Muscle of back (tissue), 11 donors: ENCODE measurements around the gene CACNG7. TPM values are rescaled to one million over a fixed set of nuclear protein-coding genes. Genes with fewer than 3 reads are reported as not detected.

Experiments used
- DNase-seq, 3 donors: peaks; one replicate each; pipeline versions ENCODE4 v3.0.0 to v3.0.0-alpha.2; 2013
- polyA plus RNA-seq, 10 donors: library from polyadenylated mRNA; unstranded; fragments of 120-200 nt; gene quantifications; one replicate each; pipeline ENCODE4 v1.2.1, GENCODE V29; 2013; ENCODE audit not compliant: insufficient read length in 10 of 10

The CACNG7 gene
- polyA plus RNA-seq, 10 donors, result 0.10 to 1.3 (median 0.20) TPM; not detected in 3

DNA sequence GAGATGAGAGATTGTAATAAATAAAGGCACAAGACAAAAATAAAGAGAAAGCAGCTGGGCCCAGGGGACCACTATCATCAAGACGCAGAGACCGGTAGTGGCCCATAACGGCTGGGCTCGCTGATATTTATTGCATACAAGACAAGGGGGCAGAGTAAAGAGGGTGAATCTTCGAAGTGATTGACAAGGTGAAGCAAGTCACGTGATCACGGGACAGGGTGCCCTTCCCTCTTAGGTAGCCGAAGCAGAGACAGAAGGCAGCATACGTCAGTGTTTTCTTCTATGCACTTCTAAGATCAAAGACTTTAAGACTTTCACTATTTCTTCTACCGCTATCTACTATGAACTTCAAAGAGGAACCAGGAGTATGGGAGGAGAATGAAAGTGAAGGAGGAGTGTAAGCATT, 31.7 kb upstream of the CACNG7 start:
- DNase-seq, result no peak

DNA sequence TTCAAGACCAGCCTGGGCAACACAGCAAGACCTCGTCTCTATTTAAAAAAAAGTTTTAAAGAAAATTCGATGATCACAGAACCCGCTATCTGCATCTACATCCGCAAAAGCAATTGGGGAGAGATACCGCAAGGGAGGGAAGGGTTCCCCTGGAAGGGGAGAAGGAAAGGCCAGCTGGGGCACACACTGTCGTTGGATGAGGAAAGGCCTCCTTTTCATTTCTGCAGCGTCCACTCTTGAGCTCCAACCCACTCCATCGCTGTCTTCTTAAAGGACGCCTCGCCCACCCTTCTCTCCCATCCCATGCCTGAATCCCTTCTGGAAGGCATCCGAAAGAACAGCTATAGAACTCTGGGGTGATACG, 30.3 kb upstream of the CACNG7 start:
- DNase-seq, result no peak

DNA sequence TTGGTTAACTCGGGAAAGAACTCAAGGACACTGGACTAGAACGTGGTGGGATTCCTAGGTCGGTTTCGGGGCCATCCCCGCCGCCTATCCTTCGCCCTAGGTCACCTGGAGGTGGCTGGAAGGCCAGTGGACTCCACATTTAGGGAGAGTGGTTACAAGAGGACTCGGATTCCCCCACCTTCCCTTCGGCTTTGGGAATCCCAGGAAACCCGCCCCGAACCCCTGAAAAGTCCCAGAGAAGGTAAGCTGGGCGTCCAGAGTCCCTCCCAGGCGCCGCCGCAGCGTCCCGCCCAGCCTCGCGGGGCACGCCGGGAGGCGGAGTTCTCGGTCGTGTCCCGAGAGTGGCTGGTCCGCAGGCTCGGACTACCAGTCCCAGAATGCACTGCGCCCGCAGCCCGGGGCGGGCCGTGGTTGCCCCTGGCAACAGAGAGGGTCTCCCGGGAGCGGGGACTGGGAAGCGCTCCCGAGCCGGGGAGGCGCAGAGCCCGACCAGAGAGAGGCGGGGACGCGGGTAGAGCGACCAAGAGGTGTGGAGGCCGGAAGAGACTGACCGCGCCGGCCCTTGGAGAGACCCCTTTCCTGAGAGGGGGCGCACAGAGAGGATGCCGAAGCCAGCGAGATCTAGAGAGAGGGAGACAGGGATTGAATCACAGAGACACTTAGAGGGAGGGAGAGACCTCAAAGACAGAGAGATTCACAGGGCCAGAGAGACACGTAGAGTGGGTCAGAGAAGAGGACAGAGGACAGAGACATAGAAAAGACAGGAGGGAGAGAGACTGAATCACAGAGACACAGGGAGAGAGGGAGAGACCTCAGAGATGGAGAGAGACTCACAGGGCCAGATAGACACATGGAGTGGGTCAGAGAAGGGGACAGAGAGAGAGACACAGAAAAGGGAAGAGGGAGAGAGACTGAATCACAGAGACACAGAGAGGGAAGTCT, 29.7 kb upstream of the CACNG7 start:
- DNase-seq, result peak; percentile 94 to 98 (median 97)

DNA sequence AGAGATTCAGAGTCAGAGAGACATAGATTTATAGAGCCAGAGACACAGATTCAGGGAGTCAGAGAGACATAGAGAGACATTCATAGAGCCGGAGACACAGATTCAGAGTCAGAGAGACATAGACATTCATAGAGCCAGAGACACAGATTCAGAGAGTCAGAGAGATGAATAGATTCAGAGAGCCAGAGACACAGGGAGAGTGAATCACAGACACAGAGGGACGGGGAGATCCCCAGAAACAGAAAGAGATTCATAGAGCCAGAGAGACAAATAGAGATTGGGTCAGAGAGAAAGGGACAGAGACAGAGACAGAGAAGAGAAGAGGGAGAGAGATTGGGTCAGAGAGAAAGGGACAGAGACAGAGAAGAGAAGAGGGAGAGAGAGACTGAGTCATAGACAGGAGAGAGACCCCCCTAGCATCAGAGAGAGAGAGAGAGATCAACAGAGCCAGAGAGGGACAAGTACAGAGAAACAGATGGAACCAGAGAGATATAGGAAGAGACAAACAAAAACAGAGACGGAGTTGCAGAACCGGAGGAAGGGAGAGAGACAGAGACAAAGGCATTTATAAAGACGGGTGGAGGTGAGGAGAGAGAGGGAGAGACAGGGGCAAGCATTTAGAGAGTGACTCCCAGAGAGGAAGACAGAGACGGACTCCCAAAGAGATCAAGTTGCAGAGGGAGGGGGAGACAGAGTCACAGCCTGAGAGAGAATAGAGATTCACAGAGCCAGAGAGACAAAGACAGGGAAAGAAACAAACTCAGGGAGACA, 28.2 kb upstream of the CACNG7 start:
- no peak for DNase-seq

DNA sequence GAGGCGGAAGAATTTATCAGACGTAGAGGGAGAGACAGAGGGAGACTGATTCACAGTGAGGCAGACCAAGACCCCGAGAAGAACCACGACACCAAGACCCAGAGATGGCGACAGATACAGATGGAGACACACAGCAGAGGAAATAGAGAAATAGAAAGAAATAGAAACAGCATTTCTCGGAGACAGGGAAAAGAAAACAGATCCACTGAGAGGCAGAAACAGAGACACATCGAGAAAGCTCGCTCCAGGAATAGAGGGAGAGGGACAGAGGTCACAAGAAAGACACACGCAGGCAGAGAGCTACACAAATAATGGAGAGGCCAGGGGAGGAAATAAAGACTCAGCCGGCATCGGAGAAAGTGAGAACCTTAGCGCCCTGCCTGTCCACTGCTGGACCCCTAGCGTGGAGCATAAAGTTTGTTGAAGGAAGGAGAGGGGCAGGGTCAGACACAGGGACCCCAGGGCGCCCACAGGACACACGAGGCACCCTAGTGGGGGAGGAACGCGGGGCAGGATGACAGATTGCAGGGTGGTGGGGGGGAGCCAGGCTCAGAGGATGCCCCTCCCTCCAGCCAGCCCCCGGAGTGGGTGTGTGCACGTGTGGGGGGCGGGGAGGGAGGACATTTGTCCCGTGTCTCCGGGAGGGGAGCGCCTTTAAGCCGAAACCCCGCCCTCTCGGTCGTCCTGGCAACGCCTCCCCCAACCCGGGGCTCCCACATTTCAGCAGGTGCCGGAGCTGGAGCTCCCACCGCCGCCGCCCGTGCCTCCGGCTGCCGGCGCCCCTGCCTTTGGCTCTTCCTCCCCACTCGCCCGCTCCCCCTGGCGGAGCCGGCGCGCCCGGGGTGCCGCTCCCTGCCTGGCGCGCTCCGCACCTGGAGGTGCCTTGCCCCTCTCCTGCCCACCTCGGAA, 27.3 kb upstream of the CACNG7 start, which contains the start of gene PRKCG:
PRKCG (plus strand) TSS at position 716 of the 909 bp plus-strand sequence. CDS start 298 bp downstream, outside the sequence.
- peak in 1 of 3 donors; percentile 62 for DNase-seq

DNA sequence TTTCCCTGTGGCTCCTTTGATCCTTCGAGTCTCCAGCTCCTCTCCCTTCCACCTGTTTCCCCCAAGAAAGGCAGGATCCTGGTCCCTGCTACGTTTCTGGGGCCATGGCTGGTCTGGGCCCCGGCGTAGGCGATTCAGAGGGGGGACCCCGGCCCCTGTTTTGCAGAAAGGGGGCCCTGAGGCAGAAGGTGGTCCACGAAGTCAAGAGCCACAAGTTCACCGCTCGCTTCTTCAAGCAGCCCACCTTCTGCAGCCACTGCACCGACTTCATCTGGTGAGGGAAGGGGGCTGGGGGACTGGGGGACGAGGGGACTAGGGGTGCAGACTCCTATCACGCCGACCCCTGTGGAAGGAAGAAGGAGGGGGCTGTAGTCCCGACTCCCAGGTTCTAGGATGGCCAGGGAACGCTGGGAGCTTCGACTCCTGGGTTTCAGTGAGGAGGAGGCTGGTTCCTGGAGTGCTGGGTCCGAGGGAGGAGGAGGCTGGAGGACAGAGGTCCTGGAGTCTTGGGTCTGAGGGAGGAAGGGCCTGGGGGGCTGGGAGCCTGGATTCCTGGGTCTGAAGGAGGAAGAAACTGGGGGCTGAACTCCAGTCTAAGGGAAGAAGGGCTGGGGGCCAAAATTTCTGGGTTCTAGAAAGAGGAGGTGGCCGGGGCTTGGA, 26.6 kb upstream of the CACNG7 start:
- DNase-seq, result no peak

DNA sequence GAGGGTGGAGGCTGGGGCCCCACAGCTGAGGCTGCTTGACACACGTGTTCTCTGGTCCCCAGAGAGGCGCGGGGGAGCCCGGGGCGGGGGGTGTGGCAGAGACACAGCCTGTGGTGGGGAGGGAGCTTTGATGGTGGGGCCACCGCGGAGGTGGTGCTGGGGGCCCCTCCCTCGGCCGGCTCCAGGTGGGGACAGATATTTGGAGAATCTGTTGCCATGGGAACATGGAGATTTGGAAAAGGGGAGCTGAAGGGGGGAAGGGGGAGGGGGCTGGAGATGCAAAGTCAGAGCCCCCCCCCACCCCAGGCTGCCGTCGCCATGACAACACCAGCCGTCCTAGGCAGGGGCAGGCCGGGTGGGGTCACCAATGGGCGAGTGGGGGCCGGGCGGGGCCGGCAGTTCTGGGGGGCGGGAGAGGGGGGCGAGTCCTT, 25.8 kb upstream of the CACNG7 start:
- DNase-seq, result no peak

DNA sequence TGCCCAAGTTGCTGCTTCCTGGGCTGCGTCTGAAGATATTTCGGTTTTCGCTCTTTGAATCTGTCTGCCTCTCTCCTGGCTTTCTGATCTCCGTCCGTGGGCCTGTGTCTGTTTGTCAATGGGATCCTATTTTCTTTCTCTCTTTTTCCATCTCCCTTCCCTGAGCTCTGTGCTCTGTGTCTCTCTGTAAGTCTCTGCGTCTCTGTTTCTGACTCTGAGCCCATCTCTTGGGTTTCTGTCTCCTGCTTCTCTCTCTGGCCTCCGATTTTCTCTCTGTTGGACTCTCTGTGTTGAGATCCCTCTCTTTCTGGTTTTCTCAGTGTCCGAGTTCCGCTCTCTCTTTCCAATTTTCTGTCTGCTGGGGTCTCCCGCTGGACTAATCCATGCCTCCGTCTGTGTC, 25.3 kb upstream of the CACNG7 start:
- DNase-seq, result no peak

DNA sequence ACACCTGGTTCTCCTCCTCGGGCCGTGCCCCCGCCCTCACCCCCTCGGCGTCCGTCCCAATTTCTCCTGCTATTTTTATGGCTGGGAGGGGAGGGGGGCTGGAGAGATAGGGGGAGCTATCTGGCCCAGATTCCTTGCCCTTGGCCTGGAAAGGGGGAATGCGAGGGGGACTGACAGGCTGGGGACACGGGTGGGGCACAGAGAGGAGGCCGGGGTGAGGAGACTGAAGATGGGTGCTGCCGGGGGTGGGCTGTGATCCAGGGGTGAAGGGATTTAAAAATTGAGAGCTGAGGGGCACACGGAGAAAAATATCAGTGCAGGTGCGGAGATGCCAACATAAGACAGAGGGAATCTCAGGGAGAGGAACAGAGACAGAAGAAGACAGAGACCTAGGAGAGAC, 24.8 kb upstream of the CACNG7 start:
- no peak for DNase-seq

DNA sequence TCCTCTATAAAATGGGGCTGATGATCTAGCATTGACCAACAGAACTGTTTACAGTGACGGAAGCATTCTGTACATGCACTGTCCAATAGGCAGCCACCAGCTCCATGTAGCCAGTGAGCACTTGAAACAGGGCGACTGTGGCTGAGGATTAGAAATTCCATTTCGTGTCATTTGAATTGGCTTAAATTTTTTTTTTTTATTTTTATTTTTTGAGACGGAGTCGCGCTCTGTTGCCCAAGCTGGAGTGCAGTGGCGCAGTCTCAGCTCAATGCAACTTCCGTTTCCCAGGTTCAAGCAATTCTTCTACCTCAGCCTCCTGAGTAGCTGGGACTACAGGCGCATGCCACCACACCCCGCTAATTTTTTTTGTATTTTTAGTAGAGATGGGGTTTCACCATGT, 24.0 kb upstream of the CACNG7 start:
- DNase-seq, result no peak

DNA sequence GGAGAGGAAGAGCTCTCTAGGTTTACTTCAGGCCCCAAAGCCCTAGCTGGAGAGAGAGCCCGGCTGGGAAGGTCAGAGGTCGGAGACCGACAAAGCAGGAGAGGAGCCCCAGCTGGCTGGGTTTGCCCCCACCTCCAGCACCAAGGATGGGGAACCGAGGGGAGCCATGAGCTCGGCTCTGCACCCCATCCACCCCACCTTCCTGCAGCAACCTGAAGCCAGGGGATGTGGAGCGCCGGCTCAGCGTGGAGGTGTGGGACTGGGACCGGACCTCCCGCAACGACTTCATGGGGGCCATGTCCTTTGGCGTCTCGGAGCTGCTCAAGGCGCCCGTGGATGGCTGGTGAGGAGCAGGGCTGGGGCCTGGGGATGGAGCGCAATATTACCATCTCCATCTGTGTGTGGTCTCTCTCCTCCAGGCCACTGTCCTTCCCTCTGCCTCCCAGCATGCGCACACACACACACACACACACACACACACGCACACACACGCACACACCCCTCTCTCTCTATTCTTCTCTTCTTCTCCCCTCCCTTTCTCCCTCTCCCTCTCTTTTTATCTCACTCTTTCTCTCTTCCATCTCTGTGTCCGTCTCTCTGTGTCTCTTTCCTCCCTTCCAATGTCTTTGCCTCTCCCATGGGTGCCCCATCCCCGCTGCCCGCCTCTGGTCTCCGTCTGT, 16.6 kb upstream of the CACNG7 start:
- no peak for DNase-seq

DNA sequence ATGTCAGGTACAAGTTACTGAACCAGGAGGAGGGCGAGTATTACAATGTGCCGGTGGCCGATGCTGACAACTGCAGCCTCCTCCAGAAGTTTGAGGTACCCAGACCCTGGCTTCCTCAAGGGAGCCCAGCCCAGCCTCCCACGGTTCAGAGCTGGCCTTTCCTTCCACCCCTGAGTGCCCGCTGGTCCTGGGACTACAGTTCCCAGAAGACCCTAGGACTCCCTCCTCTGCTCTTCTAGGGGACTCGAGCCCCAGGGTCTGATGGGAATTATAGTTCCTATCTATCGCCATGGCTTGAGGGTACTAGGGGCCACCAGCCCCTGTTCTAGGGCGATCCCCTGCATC, 16.1 kb upstream of the CACNG7 start:
- DNase-seq, result no peak

DNA sequence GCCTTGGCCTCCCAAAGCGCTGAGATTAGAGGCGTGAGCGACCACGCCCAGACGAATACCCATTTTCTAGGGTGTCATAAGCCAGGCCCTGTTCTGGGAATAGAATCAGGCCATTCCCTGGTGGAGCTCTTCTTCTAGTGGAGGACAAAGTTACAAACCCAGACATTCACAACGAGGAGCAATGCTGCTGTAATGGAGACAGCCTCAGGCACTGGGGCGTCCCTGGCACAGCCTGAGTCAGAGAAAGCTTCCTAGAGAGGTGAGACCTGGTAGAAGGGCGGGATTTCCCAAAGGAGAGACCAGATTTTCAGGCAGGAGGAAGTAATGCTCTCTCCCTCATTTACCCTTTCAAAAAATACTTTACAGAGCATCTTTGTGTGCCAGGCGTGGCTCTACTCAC, 14.4 kb upstream of the CACNG7 start:
- no peak for DNase-seq

DNA sequence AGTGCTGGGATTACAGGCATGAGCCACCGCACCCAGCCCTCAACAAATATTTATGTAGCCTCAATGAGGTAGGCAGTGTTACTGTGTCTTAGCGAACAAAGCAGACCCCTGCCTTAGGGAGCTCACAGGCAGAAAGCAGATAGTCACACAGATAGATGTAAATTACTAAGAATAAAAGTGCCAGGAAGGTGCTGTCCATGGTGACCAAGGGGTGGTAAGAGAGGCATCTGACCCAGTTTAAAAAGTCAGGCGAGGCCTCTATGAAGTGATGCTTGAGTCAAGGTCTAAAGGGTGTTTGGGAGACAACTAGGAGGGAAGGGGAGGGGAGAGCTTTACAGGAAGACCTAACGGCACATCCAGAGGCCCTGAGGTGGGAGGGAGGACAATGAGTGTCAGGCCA, 12.4 kb upstream of the CACNG7 start:
- DNase-seq, result no peak

DNA sequence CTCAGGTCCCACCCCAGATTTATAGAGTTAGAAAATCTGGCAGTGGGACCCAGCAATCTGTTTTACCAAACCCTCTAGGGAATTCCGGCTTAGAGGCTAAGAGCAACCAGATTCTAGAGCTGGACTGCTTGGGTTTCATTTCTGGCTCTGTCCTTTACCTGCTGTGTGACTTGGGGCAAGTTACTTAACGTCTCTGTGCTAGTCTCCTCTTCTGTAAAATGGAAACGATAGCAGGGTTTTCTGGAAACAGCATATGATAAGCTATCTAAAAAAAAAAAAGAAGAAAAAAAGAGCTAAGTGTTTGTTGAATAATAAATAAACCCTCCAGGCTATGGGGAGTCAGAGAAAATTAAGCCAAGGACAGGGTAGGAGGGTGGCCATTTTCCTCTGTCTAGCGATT, 11.6 kb upstream of the CACNG7 start:
- no peak for DNase-seq

DNA sequence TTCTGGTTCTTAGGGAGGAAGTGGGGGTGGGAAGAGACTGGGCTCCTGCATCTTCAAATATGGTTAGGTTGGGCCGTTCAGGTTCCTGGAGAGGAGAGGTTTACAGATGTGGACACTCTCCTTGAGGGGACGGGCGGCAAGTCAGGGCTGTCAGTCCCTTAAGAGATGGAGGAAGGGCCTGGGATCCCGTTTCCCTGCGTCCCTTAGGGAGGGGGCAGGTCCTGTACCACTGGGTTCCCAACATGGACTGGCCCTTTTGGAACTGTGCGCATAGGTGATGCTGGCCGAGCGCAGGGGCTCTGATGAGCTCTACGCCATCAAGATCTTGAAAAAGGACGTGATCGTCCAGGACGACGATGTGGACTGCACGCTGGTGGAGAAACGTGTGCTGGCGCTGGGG, 10.9 kb upstream of the CACNG7 start:
- DNase-seq, result no peak

DNA sequence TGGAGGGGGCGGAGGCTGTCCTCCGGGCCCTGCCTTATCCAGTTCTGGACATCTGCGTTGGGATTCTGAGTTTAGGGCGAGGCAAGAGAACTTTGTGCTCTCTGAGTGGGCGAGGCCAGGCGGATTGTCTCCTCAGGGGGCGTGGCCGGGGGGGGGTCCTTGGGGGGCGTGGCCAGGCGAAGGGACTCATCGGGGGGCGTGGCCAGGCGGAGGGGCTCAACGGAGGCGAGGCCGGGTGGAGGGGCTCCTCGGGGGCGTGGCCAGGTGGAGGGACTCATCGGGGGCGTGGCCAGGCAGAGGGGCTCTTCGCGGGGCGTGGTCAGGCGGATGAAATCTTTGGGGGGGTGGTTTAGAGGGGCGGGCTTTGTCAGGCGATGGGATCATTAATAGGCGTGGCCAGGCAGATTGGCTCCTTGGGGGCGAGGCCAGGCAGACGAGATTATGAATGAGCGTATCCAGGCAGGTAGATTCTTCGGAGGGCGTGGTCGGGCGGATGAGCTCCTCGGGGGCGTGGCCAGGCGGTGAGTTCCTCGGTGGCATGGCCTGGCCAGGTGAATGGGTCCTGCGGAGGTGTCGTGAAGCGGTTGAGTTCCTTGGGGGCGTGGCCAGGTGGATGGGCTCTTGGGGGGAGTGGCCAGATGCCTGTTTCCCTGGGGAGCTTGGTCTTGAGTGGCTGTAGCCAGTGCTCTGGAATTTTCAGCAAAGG, 10.3 kb upstream of the CACNG7 start:
- DNase-seq, result no peak

DNA sequence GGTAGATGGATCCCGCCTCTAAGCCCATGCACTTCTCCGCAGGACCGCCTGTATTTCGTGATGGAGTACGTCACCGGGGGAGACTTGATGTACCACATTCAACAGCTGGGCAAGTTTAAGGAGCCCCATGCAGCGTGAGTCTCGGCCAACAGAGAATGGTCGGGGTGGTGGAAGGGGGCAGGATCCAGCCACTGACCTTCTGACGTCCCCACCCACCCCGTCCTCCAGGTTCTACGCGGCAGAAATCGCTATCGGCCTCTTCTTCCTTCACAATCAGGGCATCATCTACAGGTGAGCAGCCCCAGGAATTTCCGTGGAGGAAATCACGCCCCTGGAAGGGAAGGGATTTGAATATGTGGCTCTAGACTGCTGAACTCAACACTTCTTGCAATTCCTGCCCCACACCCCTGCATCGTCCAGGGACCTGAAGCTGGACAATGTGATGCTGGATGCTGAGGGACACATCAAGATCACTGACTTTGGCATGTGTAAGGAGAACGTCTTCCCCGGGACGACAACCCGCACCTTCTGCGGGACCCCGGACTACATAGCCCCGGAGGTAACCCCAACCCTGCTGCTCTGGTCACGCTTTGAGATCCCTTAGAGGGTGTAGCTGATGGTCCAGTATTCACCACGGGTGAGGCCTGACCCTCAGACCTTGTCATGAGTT, 8.8 kb upstream of the CACNG7 start:
- no peak for DNase-seq

DNA sequence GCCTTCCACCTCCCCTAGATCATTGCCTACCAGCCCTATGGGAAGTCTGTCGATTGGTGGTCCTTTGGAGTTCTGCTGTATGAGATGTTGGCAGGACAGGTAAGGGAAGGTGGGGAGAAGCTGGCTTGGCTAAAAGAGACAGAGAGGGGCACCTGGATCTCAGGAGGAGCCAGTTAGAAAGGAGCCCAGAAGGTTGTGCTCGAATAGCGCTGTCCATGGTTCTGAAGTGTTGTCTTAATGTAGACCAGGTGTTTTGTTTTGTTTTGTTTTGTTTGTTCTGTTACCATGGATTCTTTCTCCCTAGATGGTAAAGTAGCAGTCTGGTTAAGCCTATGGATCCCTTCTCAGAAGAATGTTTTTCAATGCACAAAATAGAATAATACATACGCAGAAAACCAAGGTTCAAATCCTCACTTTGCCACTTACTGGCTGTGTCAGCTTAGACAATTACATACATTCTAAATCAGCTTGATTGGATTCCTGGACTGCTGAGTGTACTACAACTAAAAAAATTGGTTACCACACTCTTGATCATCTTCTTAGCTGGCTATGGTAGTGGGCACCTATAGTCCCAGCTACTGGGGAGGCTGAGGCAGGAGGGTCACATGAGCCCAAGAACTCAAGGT, 5.9 kb upstream of the CACNG7 start:
- DNase-seq, result peak; percentile 35 to 78 (median 66)
